Uterus (tissue), 2 donors: ENCODE measurements around the gene LAMA5.

ENCODE experiments used
- POLR2A ChIP-seq, 2 donors: fragments of 450-650 bp; IDR thresholded peaks; one replicate each; pipeline ENCODE4 v1.6.1; 2016; ENCODE audit warnings: antibody characterized with exemption in 2 of 2, mild to moderate bottlenecking in 1 of 2, moderate library complexity in 1 of 2
- TF ChIP-seq, protein P1 (sequence below), 4 experiments: fragments of 200-600 bp in 2 of 4; fragments of 450-650 bp in 2 of 4; sonication (generic) in 2 of 4; IDR thresholded peaks; one replicate each; pipeline ENCODE4 v1.5.1; 2016 to 2019; ENCODE audit warnings: antibody characterized with exemption in 4 of 4, mild to moderate bottlenecking in 2 of 4, moderate library complexity in 1 of 4

DNA sequence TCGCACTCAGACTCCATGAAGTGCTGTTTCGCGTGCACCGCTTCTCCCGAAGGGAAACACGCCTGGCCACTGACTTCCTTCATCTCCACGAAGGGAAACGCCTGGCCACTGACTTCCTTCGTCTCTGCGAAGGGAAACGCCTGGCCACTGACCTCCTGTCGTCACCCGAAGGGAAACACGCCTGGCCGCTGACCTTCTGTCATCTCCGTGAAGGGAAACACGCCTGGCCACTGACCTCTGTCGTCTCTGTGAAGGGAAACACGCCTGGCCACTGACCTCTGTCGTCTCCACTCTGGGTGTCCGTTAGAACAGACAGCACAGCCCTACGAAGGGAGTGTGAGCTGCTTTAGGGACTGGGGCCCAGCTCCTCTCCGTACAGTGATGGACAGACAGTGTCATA, 81.4 kb downstream of the LAMA5 start:
- TF ChIP-seq, protein P1, sequence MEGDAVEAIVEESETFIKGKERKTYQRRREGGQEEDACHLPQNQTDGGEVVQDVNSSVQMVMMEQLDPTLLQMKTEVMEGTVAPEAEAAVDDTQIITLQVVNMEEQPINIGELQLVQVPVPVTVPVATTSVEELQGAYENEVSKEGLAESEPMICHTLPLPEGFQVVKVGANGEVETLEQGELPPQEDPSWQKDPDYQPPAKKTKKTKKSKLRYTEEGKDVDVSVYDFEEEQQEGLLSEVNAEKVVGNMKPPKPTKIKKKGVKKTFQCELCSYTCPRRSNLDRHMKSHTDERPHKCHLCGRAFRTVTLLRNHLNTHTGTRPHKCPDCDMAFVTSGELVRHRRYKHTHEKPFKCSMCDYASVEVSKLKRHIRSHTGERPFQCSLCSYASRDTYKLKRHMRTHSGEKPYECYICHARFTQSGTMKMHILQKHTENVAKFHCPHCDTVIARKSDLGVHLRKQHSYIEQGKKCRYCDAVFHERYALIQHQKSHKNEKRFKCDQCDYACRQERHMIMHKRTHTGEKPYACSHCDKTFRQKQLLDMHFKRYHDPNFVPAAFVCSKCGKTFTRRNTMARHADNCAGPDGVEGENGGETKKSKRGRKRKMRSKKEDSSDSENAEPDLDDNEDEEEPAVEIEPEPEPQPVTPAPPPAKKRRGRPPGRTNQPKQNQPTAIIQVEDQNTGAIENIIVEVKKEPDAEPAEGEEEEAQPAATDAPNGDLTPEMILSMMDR (IDR thresholded peaks at IDR 0.05) = no peak
- TF ChIP-seq POLR2A (IDR thresholded peaks at IDR 0.05) = no peak
